Ectodermal cell (in vitro differentiated cells): ENCODE data around the gene MYO15B.

Experiments used
- H3K27ac ChIP-seq: 2 replicates; pipeline ENCODE4 v1.7.0; 2013; ENCODE audit warnings: mild to moderate bottlenecking, low read depth, low read length; ENCODE audit not compliant: insufficient read depth, poor library complexity, severe bottlenecking
- H3K27me3 ChIP-seq: 2 replicates; pipeline ENCODE4 v1.7.0; 2013; ENCODE audit warnings: mild to moderate bottlenecking, low read length; ENCODE audit not compliant: insufficient read depth, control insufficient read depth, poor library complexity, severe bottlenecking
- H3K36me3 ChIP-seq: one replicate; pipeline ENCODE4 v1.7.0; 2013; ENCODE audit warnings: low read length; ENCODE audit not compliant: control insufficient read depth, insufficient read depth
- H3K4me1 ChIP-seq: one replicate; pipeline ENCODE4 v1.7.0; 2013; ENCODE audit warnings: low read length; ENCODE audit not compliant: control insufficient read depth, insufficient read depth
- H3K4me3 ChIP-seq: 2 replicates; pipeline ENCODE4 v1.7.0; 2013; ENCODE audit warnings: low read depth, low read length, control low read depth; ENCODE audit not compliant: insufficient read depth
- H3K9me3 ChIP-seq: 2 replicates; pipeline ENCODE4 v1.7.0; 2013; ENCODE audit warnings: mild to moderate bottlenecking, low read length, moderate library complexity; ENCODE audit not compliant: control insufficient read depth
- WGBS, 2 experiments: methylation state at CpG; one replicate each; pipeline ENCODE4 v1.1.7; 2013; ENCODE audit warnings: missing lambda C conversion rate in 2 of 2; 5-methylcytosine and 5-hydroxymethylcytosine counted together

The MYO15B gene

GRCh38 chr17:75568412-75569255 lies 19.0 kb upstream of the MYO15B start:
- H3K27ac ChIP-seq: no peak overlapping the region
- H3K4me3 ChIP-seq: no peak overlapping the region
- H3K9me3 ChIP-seq: no peaks in the 10 kb centered on the region
- 94 to 96% methylated on average over 31 of the region's 31 CpGs for WGBS, 2 experiments
- no peaks in the 10 kb centered on the region for H3K27me3 ChIP-seq
- H3K36me3 ChIP-seq: no peaks in the 10 kb centered on the region
- H3K4me1 ChIP-seq: no peaks in the 10 kb centered on the region

- Histone ChIP-seq H3K4me1 (no peaks in the 10 kb centered on the region), H3K27ac (no peak overlapping the region), H3K4me3 (no peak overlapping the region), H3K36me3 (no peaks in the 10 kb centered on the region), H3K9me3 (no peaks in the 10 kb centered on the region), H3K27me3 (no peaks in the 10 kb centered on the region)
- WGBS, 2 experiments: 94 to 95% methylated on average over 35 of the region's 35 CpGs
Observed at GRCh38 chr17:75570034-75570676, 17.4 kb upstream of the MYO15B start.

GRCh38 chr17:75570772-75571171 lies 16.8 kb upstream of the MYO15B start:
- Histone ChIP-seq H3K27me3 (no peaks in the 10 kb centered on the region), H3K27ac (no peak overlapping the region), H3K36me3 (no peaks in the 10 kb centered on the region), H3K4me3 (no peak overlapping the region), H3K9me3 (no peaks in the 10 kb centered on the region), H3K4me1 (no peaks in the 10 kb centered on the region)
- 96% methylated on average over 11 of the region's 11 CpGs for WGBS, 2 experiments

- Histone ChIP-seq H3K9me3 (no peaks in the 10 kb centered on the region), H3K27me3 (no peaks in the 10 kb centered on the region), H3K27ac (no peak overlapping the region), H3K4me3 (no peak overlapping the region), H3K4me1 (no peaks in the 10 kb centered on the region), H3K36me3 (no peaks in the 10 kb centered on the region)
- WGBS, 2 experiments: 89 to 91% methylated on average over 15 of the region's 15 CpGs
Observed at GRCh38 chr17:75571197-75571884, 16.3 kb upstream of the MYO15B start.

- 92 to 93% methylated on average over 16 of the region's 16 CpGs for WGBS, 2 experiments
- H3K27ac ChIP-seq: no peak overlapping the region
- no peaks in the 10 kb centered on the region for H3K9me3 ChIP-seq
- no peaks in the 10 kb centered on the region for H3K4me1 ChIP-seq
- H3K36me3 ChIP-seq: no peaks in the 10 kb centered on the region
- no peaks in the 10 kb centered on the region for H3K27me3 ChIP-seq
- no peak overlapping the region for H3K4me3 ChIP-seq
Observed at GRCh38 chr17:75571885-75572215, 15.8 kb upstream of the MYO15B start.

GRCh38 chr17:75572713-75573539 lies 14.7 kb upstream of the MYO15B start:
- WGBS, 2 experiments: 94 to 95% methylated on average over 39 of the region's 39 CpGs

GRCh38 chr17:75573540-75573957 lies 14.1 kb upstream of the MYO15B start:
- Histone ChIP-seq H3K27me3 (no peaks in the 10 kb centered on the region), H3K4me1 (no peaks in the 10 kb centered on the region), H3K4me3 (no peak overlapping the region), H3K9me3 (no peaks in the 10 kb centered on the region), H3K36me3 (no peaks in the 10 kb centered on the region), H3K27ac (no peak overlapping the region)
- 88 to 91% methylated on average over 16 of the region's 16 CpGs for WGBS, 2 experiments

More at GRCh38 chr17:75572713-75573539, 14.7 kb upstream of the MYO15B start:
- Histone ChIP-seq H3K4me3 (no peak overlapping the region), H3K27me3 (no peaks in the 10 kb centered on the region), H3K36me3 (no peaks in the 10 kb centered on the region), H3K27ac (no peak overlapping the region), H3K4me1 (no peaks in the 10 kb centered on the region), H3K9me3 (no peaks in the 10 kb centered on the region)

GRCh38 chr17:75573994-75574393 lies 13.6 kb upstream of the MYO15B start:
- 93 to 94% methylated on average over 13 of the region's 13 CpGs for WGBS, 2 experiments
- Histone ChIP-seq H3K4me3 (no peak overlapping the region), H3K27me3 (no peaks in the 10 kb centered on the region)

GRCh38 chr17:75574404-75575036 lies 13.1 kb upstream of the MYO15B start:
- Histone ChIP-seq H3K27me3 (no peaks in the 10 kb centered on the region), H3K36me3 (no peaks in the 10 kb centered on the region), H3K4me1 (no peaks in the 10 kb centered on the region), H3K4me3 (no peak overlapping the region), H3K27ac (no peak overlapping the region), H3K9me3 (no peaks in the 10 kb centered on the region)
- 92 to 93% methylated on average over 29 of the region's 29 CpGs for WGBS, 2 experiments

More at GRCh38 chr17:75573994-75574393, 13.6 kb upstream of the MYO15B start:
- H3K36me3 ChIP-seq: no peaks in the 10 kb centered on the region
- no peak overlapping the region for H3K27ac ChIP-seq
- no peaks in the 10 kb centered on the region for H3K9me3 ChIP-seq
- no peaks in the 10 kb centered on the region for H3K4me1 ChIP-seq
